Fibroblast of lung (primary cell): Measurements from ENCODE around the gene TOPBP1.

ENCODE experiments used
- CTCF ChIP-seq, 2 donors: IDR thresholded peaks in 1 of 2; conservative IDR thresholded peaks in 1 of 2; 1 replicate in 1 of 2; 2 replicates in 1 of 2; pipeline ENCODE4 v1.5.1; 2011 to 2012; ENCODE audit warnings: low read length in 2 of 2, control low read depth in 1 of 2, inconsistent platforms in 1 of 2, low read depth in 1 of 2, mild to moderate bottlenecking in 1 of 2
- EZH2 ChIP-seq: IDR thresholded peaks from 2 replicates; pipeline ENCODE4 v1.5.1; 2012; ENCODE audit warnings: low read length, control low read depth, mild to moderate bottlenecking; ENCODE audit errors: missing control alignments

- TF ChIP-seq CTCF (conservative IDR thresholded peaks at IDR 0.05 in 1 of 2, IDR thresholded peaks at IDR 0.05 in 1 of 2; ENCODE audit: low read depth in 1 of 2, low read length in 2 of 2): no peak
- TF ChIP-seq EZH2: no peak
Measured at GRCh38 chr3:133694288-133695268, 32.8 kb upstream of the TOPBP1 start.
